GM19395 (cell line): ENCODE data around the gene SUGP2.

Source experiments
- ATAC-seq: cut with Tn5 transposase; IDR thresholded peaks from one replicate; pipeline ENCODE4 v1.9.1; 2021; ENCODE audit warnings: mild to moderate bottlenecking, moderate library complexity; ENCODE audit not compliant: unreplicated experiment

Gene SUGP2

DNA sequence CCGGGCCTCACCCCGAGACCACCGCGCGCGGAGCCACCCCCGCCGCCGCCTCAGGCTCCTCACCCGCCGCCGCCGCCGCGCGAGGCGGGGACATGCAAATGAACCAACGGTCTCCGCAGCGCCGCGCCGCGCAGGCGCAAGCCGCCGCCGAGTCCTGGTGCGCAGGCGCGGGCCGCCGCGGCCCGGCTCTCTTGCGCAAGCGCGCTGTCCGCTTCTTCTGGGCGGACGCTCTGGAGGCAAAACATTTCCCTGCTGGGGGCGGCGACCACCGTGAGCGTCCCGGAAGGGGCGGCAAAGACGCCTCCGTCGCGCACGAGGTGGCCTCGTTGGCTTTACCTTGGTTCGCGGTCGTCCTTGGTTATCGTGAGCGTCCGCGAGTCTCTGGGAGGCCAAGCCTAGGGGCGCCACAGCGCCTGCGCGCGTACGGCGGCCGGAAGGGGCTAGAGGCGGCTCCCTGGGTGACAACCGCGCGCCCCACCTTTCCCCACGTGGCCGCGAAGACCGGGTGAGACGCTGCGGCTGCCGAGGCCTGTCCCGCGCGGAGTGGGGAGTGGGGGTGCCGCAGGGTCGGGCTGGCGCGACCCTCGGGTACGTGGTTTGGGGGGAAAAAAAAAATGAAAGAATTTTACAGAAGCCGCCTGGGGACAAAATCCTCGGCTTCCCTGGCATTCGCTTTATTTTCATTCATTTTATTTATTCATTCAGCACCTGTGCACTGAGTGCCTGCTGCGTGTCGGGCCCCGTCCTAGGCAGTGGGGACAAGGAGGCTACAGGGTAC, at the start of gene SUGP2, which contains the start of gene ARMC6:
Gene SUGP2 (minus strand): TSS at position 92 of the 778 bp plus-strand sequence. CDS start 2,446 bp downstream, outside the sequence.
Gene ARMC6 (plus strand): TSS at position 178 of the 778 bp plus-strand sequence. CDS start 607 bp downstream, outside the sequence.
- peak; percentile 76 for ATAC-seq

GRCh38 chr19:19081642-19082151, 48.4 kb upstream of the SUGP2 start:
- ATAC-seq = no peak

- no peak for ATAC-seq
Observed at GRCh38 chr19:19079571-19079970, 46.3 kb upstream of the SUGP2 start.

- ATAC-seq = no peak
Observed at GRCh38 chr19:19078801-19079200, 45.5 kb upstream of the SUGP2 start.

DNA sequence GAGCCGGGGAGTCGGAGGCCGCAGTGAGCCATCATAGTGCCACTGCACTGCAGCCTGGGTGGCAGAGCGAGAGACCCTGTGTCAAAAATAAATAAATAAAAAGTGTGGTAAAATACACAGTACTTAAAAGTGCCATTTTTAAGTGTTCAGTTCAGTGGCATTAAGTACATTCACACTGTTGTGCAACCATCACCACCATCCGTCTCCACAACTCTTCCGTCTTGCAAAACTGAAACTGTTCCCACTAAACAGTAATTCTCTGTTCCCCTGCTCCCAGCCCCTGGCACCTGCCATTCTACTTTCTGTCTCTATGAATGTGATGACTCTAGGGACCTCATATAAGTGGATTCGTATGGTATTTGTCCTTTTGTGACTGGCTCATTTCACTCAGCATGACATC, 43.8 kb upstream of the SUGP2 start:
- ATAC-seq = no peak

GRCh38 chr19:19076476-19076875, 43.2 kb upstream of the SUGP2 start:
- no peak for ATAC-seq

DNA sequence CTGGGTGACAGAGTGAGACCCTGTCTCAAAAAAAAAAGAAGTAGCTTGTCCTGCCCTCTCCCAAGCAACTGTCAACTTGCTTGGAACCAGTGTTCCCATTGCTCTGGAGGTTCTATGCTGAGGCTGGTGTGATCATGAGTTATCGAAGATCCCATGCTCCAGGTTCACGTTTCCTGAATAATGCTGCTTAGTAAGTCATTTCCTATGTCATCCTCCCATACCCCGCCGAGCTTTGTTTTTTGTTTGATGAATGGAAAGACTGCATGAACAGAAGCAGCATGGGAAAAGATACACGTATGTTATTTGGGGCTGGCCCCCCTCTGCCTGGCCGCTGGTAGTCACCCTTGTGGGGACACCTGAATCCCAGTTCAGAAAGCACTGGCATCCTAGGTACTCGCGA, 41.8 kb upstream of the SUGP2 start:
- no peak for ATAC-seq

GRCh38 chr19:19074196-19074882, 41.0 kb upstream of the SUGP2 start:
- ATAC-seq = no peak

- ATAC-seq = no peak
Observed at GRCh38 chr19:19071897-19072296, 38.6 kb upstream of the SUGP2 start.

DNA sequence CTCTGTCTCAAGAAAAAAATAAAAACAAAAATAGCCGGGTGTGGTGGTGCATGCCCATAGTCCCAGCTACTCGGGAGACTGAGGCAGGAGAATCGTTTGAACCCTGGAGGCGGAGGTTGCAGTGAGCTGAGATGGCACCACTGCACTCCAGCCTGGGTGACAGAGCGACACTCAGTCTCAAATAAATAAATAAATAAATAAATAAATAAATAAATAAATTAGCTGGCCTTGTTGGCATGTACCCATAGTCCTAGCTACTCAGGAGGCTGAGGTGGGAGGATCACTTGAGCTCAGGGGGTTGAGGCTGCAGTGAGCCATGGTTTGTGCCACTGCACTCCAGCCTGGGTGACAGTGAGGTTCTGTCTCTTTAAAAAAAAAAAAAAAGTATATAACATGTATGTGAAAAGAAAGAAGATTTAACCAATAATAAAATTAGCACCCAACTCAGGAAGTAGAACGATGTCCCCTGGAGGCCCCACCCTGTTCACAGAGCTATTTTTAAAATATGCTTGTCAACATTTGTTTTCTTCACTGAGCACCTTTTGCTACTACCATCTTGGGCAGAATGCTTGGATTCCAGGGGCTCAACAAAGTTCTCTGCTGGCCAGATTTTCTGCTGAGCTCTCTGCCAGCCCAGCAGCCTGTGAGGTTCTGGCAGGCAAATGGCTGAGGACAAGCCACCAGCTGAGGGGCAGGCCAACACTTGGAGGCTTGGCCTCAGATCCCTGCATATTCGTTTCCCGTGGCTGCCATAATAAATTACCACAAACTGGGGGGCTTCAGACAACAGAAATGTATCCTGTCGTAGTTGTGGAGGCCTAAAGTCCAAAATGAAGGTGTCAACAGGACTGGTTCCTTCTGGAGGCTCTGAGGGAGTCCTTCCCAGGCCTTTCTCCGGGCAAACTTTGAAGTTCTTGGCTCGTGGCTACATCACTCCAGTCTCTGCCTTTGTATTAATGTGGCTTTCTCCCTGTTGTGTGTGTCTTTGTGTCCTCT, 35.6 kb upstream of the SUGP2 start:
- ATAC-seq = no peak

- no peak for ATAC-seq
Observed at GRCh38 chr19:19067276-19068072, 34.2 kb upstream of the SUGP2 start.

DNA sequence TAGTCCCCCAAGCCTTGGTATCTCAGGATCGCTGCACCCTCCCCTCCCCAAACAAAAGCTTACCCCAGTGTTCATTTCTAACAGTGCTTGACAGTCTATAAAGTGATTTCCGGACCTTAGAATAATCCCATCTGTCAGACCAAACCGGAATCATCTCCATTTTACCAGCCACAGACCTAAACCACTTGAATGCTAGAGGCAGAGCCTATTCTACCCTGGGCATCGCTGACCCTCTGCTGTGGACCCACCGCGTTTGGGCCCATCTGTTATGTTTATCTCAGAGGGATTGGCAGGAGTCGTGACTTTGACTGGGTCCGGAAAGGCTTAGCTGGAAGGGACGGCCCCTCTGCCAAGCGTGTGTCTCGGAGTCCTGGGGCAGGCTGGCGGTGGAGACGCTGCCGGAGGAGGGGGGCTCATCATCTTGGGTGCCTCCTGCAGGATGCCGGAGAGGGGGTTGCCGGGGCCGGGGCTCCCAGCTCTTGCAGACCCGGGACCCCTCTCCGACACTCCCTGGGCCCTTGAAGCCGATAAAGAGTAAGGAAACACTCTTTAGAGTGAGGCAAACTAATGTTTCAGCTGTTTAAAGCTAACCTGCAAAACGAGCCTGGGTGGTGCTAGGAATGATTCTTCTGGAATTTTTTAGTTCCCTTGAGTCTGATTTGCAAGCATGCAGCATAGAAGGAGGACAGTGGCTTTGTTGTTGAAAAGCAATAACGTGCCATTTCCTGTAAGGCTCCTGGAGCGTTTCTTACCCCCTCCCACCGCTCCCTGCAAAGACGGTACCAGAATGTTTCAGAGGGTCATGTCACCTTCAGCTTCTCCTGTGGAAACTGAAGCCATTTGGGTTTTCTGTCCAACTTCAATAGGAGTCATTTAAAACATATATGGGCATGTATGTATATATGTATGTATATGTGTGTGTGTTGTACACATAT, 31.8 kb upstream of the SUGP2 start:
- no peak for ATAC-seq

- ATAC-seq = no peak
Observed at GRCh38 chr19:19064098-19064722, 30.9 kb upstream of the SUGP2 start.

- ATAC-seq = peak; percentile 96
Observed at GRCh38 chr19:19063183-19064097, 30.1 kb upstream of the SUGP2 start, which contains the start of gene SLC25A42. TSS of gene SLC25A42 (plus strand) at chr19:19063994. CDS start at chr19:19096125, 32,131 bp downstream.

GRCh38 chr19:19062454-19063182, 29.3 kb upstream of the SUGP2 start:
- no peak for ATAC-seq

DNA sequence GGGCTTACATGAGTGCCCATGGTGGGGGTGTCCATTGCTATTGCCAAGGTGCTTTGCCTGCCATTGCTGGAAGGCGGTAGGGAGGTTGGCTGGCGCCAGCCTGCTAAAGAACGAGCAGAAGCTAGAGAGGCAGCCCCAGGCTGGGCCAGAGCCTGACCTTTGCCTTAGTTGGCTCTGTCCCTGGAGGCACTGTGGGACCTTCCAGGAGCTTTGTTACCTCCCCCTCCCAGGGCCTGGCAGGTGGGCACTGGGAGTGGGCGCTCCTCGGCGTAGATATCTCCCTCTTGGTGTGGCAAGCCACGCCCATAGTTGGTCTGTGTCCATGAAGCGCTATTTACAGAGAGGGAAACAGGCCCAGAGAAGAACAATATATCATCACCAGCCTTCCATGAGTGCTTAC, 28.2 kb upstream of the SUGP2 start:
- no peak for ATAC-seq
